Measurements from ENCODE around the gene CACHD1. TPM values are rescaled to one million over a fixed set of nuclear protein-coding genes. Genes with fewer than 3 reads are reported as not detected.
"Not testable (repeated sequence)": the region's sequence is repeated elsewhere in the genome, so short reads cannot be mapped to it uniquely, and the experiment has no call there.

CACHD1 gene
- total and polyA plus RNA-seq, 4 donors = 4.7 to 49.6 (median 12.5) TPM

- H3K9ac ChIP-seq (ENCODE audit: insufficient read depth in 1 of 2, low read length in 2 of 2) = no peak overlapping the region
- H3K4me1 ChIP-seq (ENCODE audit: control insufficient read depth in 5 of 5, insufficient read depth in 5 of 5, low read length in 5 of 5) = no peaks in the 10 kb centered on the region
- H3K4me3 ChIP-seq = no peak overlapping the region
- H3K27ac ChIP-seq (ENCODE audit: low read depth in 1 of 2, low read length in 1 of 2) = no peak overlapping the region
- no peaks in the 10 kb centered on the region for H3K36me3 ChIP-seq (ENCODE audit: control insufficient read depth in 4 of 4, insufficient read depth in 4 of 4, low read length in 4 of 4)
- TF ChIP-seq CTCF (IDR thresholded peaks at IDR 0.05; ENCODE audit: control extremely low read depth, extremely low read depth) = no peak
- no peaks in the 10 kb centered on the region for H3K27me3 ChIP-seq (ENCODE audit: control insufficient read depth in 3 of 3, insufficient read depth in 3 of 3, low read length in 2 of 3)
- WGBS, 2 donors = 91 to 96% methylated on average over 5 of the region's 5 CpGs
- H3K9me3 ChIP-seq (ENCODE audit: control insufficient read depth in 4 of 4, insufficient read depth in 3 of 4, low read length in 3 of 4) = no peaks in the 10 kb centered on the region
- ATAC-seq (ENCODE audit: insufficient read depth, low FRiP score) (no peak), DNase-seq (no peak)
Measured at GRCh38 chr1:64701071-64701470, 231.1 kb downstream of the CACHD1 start.

GRCh38 chr1:64701886-64702285 lies 232.0 kb downstream of the CACHD1 start:
- H3K36me3 ChIP-seq (ENCODE audit: control insufficient read depth in 4 of 4, insufficient read depth in 4 of 4, low read length in 4 of 4) = no peaks in the 10 kb centered on the region
- WGBS, 2 donors = 77 to 96% methylated on average over 2 of the region's 2 CpGs
- no peaks in the 10 kb centered on the region for H3K27me3 ChIP-seq (ENCODE audit: control insufficient read depth in 3 of 3, insufficient read depth in 3 of 3, low read length in 2 of 3)

GRCh38 chr1:64702670-64703069 lies 232.7 kb downstream of the CACHD1 start:
- H3K36me3 ChIP-seq (ENCODE audit: control insufficient read depth in 4 of 4, insufficient read depth in 4 of 4, low read length in 4 of 4); DNase-seq; ATAC-seq (ENCODE audit: insufficient read depth, low FRiP score); H3K27ac ChIP-seq (ENCODE audit: low read depth in 1 of 2, low read length in 1 of 2); H3K4me1 ChIP-seq (ENCODE audit: control insufficient read depth in 5 of 5, insufficient read depth in 5 of 5, low read length in 5 of 5); H3K4me3 ChIP-seq; H3K27me3 ChIP-seq (ENCODE audit: control insufficient read depth in 3 of 3, insufficient read depth in 3 of 3, low read length in 2 of 3); H3K9me3 ChIP-seq (ENCODE audit: control insufficient read depth in 4 of 4, insufficient read depth in 3 of 4, low read length in 3 of 4); H3K9ac ChIP-seq (ENCODE audit: insufficient read depth in 1 of 2, low read length in 2 of 2): not testable (repeated sequence)
- WGBS, 2 donors = 88 to 92% methylated on average over 3 of the region's 3 CpGs

More at GRCh38 chr1:64701886-64702285, 232.0 kb downstream of the CACHD1 start:
- Histone ChIP-seq H3K27ac (ENCODE audit: low read depth in 1 of 2, low read length in 1 of 2) (no peak overlapping the region), H3K4me1 (ENCODE audit: control insufficient read depth in 5 of 5, insufficient read depth in 5 of 5, low read length in 5 of 5) (no peaks in the 10 kb centered on the region), H3K9me3 (ENCODE audit: control insufficient read depth in 4 of 4, insufficient read depth in 3 of 4, low read length in 3 of 4) (no peaks in the 10 kb centered on the region), H3K9ac (ENCODE audit: insufficient read depth in 1 of 2, low read length in 2 of 2) (no peak overlapping the region), H3K4me3 (no peak overlapping the region)
- TF ChIP-seq CTCF (IDR thresholded peaks at IDR 0.05; ENCODE audit: control extremely low read depth, extremely low read depth) = no peak
- no peak for ATAC-seq (ENCODE audit: insufficient read depth, low FRiP score)
- no peak for DNase-seq

GRCh38 chr1:64703600-64703999 lies 233.7 kb downstream of the CACHD1 start:
- no peak for TF ChIP-seq CTCF (IDR thresholded peaks at IDR 0.05; ENCODE audit: control extremely low read depth, extremely low read depth)
- Histone ChIP-seq H3K9me3 (ENCODE audit: control insufficient read depth in 4 of 4, insufficient read depth in 3 of 4, low read length in 3 of 4) (no peaks in the 10 kb centered on the region), H3K27me3 (ENCODE audit: control insufficient read depth in 3 of 3, insufficient read depth in 3 of 3, low read length in 2 of 3) (no peaks in the 10 kb centered on the region), H3K36me3 (ENCODE audit: control insufficient read depth in 4 of 4, insufficient read depth in 4 of 4, low read length in 4 of 4) (no peaks in the 10 kb centered on the region), H3K9ac (ENCODE audit: insufficient read depth in 1 of 2, low read length in 2 of 2) (no peak overlapping the region), H3K27ac (ENCODE audit: low read depth in 1 of 2, low read length in 1 of 2) (no peak overlapping the region), H3K4me3 (no peak overlapping the region), H3K4me1 (ENCODE audit: control insufficient read depth in 5 of 5, insufficient read depth in 5 of 5, low read length in 5 of 5) (no peaks in the 10 kb centered on the region)
- no peak for ATAC-seq (ENCODE audit: insufficient read depth, low FRiP score)
- WGBS, 2 donors = 86 to 93% methylated on average over 2 of the region's 2 CpGs
- DNase-seq = no peak

All from lung (tissue), 12 donors.